HCT116 (cell line): ENCODE measurements around the gene WASF2. TPM values are rescaled to one million over a fixed set of nuclear protein-coding genes. Genes with fewer than 3 reads are reported as not detected.
A peak's percentile ranks its signal among the peaks of the same experiment; 100 is the strongest.

Experiments used
- ATAC-seq: fragments of 200-7000 bp; cut with Tn5 transposase; 2 replicates; pipeline ENCODE4 v1.9.1; 2020; ENCODE audit warnings: mild to moderate bottlenecking, moderate library complexity
- BruUV-seq: library from RNA; stranded (reverse); fragments of 400-500 nt; replicated peaks from 2 replicates; lab custom pipeline; 2021; lab: Mats Ljungman, UMichigan
- CTCF ChIA-PET: fragments of 300-600 bp; sonication (Branson Sonifier 250); formaldehyde crosslinking; loops from one replicate; lab custom pipeline; 2021; ENCODE audit warnings: antibody characterized with exemption; lab: Charles Lee
- POLR2A ChIA-PET: fragments of 300-600, 350-600 bp; sonication (Branson Sonifier 250); formaldehyde crosslinking; loops from one replicate; lab custom pipeline; 2021; ENCODE audit warnings: antibody characterized with exemption; lab: Charles Lee
- RAD21 ChIA-PET, 2 experiments: fragments of 300-600 bp; sonication (Branson Sonifier 250); formaldehyde crosslinking; loops; one replicate each; lab custom pipeline; 2023; ENCODE audit warnings: low total read pairs in 2 of 2; ENCODE audit not compliant: uncharacterized antibody in 2 of 2, unreplicated experiment in 2 of 2, low non-redundant PET in 1 of 2; lab: Charles Lee
- DNase-seq: peaks from one replicate; pipeline ENCODE4 v3.0.0-alpha.2; 2010; ENCODE audit warnings: low read depth, low spot score
- H2AFZ ChIP-seq: fragments of 200-600 bp; shearing (Covaris generic), sonication (generic); 2 replicates; pipeline ENCODE4 v1.6.1; 2017; ENCODE audit warnings: low read depth, mixed run types, mixed read lengths, antibody characterized with exemption, low read length; ENCODE audit not compliant: poor library complexity, severe bottlenecking
- H3K27ac ChIP-seq: 2 replicates; pipeline ENCODE4 v1.5.1; 2012; ENCODE audit warnings: low read depth, low read length
- H3K27me3 ChIP-seq: fragments of 200-600 bp; sonication (generic); 2 replicates; pipeline ENCODE4 v1.6.1; 2016; ENCODE audit warnings: mixed run types, low read length, mixed read lengths; ENCODE audit not compliant: insufficient read depth
- H3K36me3 ChIP-seq, 2 experiments: fragments of 200-500 bp in 1 of 2; fragments of 200-600 bp in 1 of 2; sonication (Bioruptor generic) in 1 of 2; sonication (generic) in 1 of 2; 2 replicates each; pipeline versions ENCODE4 v1.5.1 to v1.6.1; 2014 to 2016; ENCODE audit warnings: low read length in 2 of 2, inconsistent platforms in 1 of 2, mixed read lengths in 1 of 2, mixed run types in 1 of 2; ENCODE audit not compliant: insufficient read depth in 2 of 2, control insufficient read depth in 1 of 2
- H3K4me1 ChIP-seq, 2 experiments: fragments of 200-600 bp in 1 of 2; sonication (generic) in 1 of 2; 2 replicates each; pipeline versions ENCODE4 v1.5.1 to v1.6.1; 2012 to 2017; ENCODE audit warnings: low read length in 2 of 2, inconsistent platforms in 1 of 2, mild to moderate bottlenecking in 1 of 2, mixed read lengths in 1 of 2, mixed run types in 1 of 2, moderate library complexity in 1 of 2; ENCODE audit not compliant: insufficient read depth in 2 of 2, control insufficient read depth in 1 of 2
- H3K4me2 ChIP-seq: fragments of 200-600 bp; sonication (generic); 2 replicates; pipeline ENCODE4 v1.6.1; 2017; ENCODE audit warnings: mixed run types, low read length, mixed read lengths
- H3K4me3 ChIP-seq, 2 experiments: fragments of 200-600 bp in 1 of 2; sonication (generic) in 1 of 2; replicated peaks in 1 of 2; 2 replicates each; pipeline ENCODE4 v1.5.1; 2011 to 2016; ENCODE audit warnings: low read length in 2 of 2, control low read depth in 1 of 2, low read depth in 1 of 2, mild to moderate bottlenecking in 1 of 2, mixed read lengths in 1 of 2, mixed run types in 1 of 2
- H3K79me2 ChIP-seq: fragments of 200-600 bp; sonication (generic); 2 replicates; pipeline ENCODE4 v1.6.1; 2017; ENCODE audit warnings: mild to moderate bottlenecking, mixed run types, low read length, moderate library complexity, mixed read lengths; ENCODE audit not compliant: insufficient read depth
- H3K9ac ChIP-seq: fragments of 200-600 bp; sonication (generic); 2 replicates; pipeline ENCODE4 v1.6.1; 2016; ENCODE audit warnings: low read length, mixed read lengths
- H3K9me2 ChIP-seq: fragments of 200-600 bp; sonication (generic), shearing (Covaris generic); 2 replicates; pipeline ENCODE4 v1.6.1; 2017; ENCODE audit warnings: mixed run types, mild to moderate bottlenecking, moderate library complexity; ENCODE audit not compliant: insufficient read depth
- H3K9me3 ChIP-seq, 2 experiments: fragments of 200-500 bp in 1 of 2; fragments of 200-600 bp in 1 of 2; sonication (Bioruptor generic) in 1 of 2; sonication (generic) in 1 of 2; 2 replicates each; pipeline ENCODE4 v1.6.1; 2014 to 2017; ENCODE audit warnings: low read length in 2 of 2, mixed read lengths in 2 of 2, inconsistent platforms in 1 of 2, low read depth in 1 of 2, mild to moderate bottlenecking in 1 of 2, mixed run types in 1 of 2, moderate library complexity in 1 of 2; ENCODE audit not compliant: control insufficient read depth in 1 of 2, insufficient read depth in 1 of 2
- H4K20me1 ChIP-seq: fragments of 200-600 bp; sonication (generic), shearing (Covaris generic); 2 replicates; pipeline ENCODE4 v1.6.1; 2017; ENCODE audit warnings: mixed run types, mild to moderate bottlenecking, moderate library complexity; ENCODE audit not compliant: insufficient read depth
- ATF3 ChIP-seq: IDR thresholded peaks from 2 replicates; pipeline ENCODE4 v1.6.1; 2012
- CEBPB ChIP-seq: IDR thresholded peaks from 2 replicates; pipeline ENCODE4 v1.6.1; 2012; ENCODE audit warnings: low read depth
- ELF1 ChIP-seq: IDR thresholded peaks from 2 replicates; pipeline ENCODE4 v1.6.1; 2012; ENCODE audit warnings: low read depth, borderline replicate concordance
- FOSL1 ChIP-seq: IDR thresholded peaks from 2 replicates; pipeline ENCODE4 v1.6.1; 2012; ENCODE audit warnings: low read depth
- POLR2A ChIP-seq: IDR thresholded peaks from 2 replicates; pipeline ENCODE4 v1.7.0; 2011; ENCODE audit warnings: borderline replicate concordance; ENCODE audit not compliant: insufficient read depth, insufficient read length; ENCODE audit errors: extremely low read depth
- POLR2AphosphoS5 ChIP-seq: IDR thresholded peaks from 2 replicates; pipeline ENCODE4 v1.6.1; 2011; ENCODE audit warnings: mild to moderate bottlenecking, low read depth, low read length, moderate library complexity
- RAD21 ChIP-seq: IDR thresholded peaks from 2 replicates; pipeline ENCODE4 v1.6.1; 2012; ENCODE audit warnings: low read depth, mild to moderate bottlenecking
- SIN3A ChIP-seq: IDR thresholded peaks from 2 replicates; pipeline ENCODE4 v1.6.1; 2012; ENCODE audit warnings: low read depth
- SP1 ChIP-seq: IDR thresholded peaks from 2 replicates; pipeline ENCODE4 v1.6.1; 2012; ENCODE audit warnings: low read depth
- TCF7L2 ChIP-seq: IDR thresholded peaks from 2 replicates; pipeline ENCODE4 v1.7.0; 2011; ENCODE audit warnings: borderline replicate concordance, inconsistent platforms; ENCODE audit not compliant: insufficient read depth, insufficient read length; ENCODE audit errors: extremely low read depth
- YY1 ChIP-seq: IDR thresholded peaks from 2 replicates; pipeline ENCODE4 v1.6.1; 2011; ENCODE audit warnings: low read length, low read depth, moderate library complexity, mild to moderate bottlenecking; ENCODE audit not compliant: insufficient replicate concordance; ENCODE audit errors: extremely low read depth
- ZBTB33 ChIP-seq: IDR thresholded peaks from 2 replicates; pipeline ENCODE4 v1.6.1; 2011; ENCODE audit warnings: mild to moderate bottlenecking, low read length, moderate library complexity; ENCODE audit not compliant: insufficient replicate concordance; ENCODE audit errors: extremely low read depth
- ZFX ChIP-seq: fragments of 450-650 bp; IDR thresholded peaks from 2 replicates; pipeline ENCODE4 v1.6.1; 2017
- ZNF274 ChIP-seq: fragments of 200-500 bp; sonication (Bioruptor generic); IDR thresholded peaks from 2 replicates; pipeline ENCODE4 v1.6.1; 2014; ENCODE audit warnings: mild to moderate bottlenecking, low read depth, low read length, inconsistent platforms
- intact Hi-C: fragments of 100-400 bp; cut with micrococcal nuclease; formaldehyde crosslinking; loops from 2 replicates; pipeline ENCODE4 v1.10.0; 2022
- total RNA-seq: library from RNA; stranded (reverse); gene quantifications from one replicate; pipeline ENCODE4 v1.2.1, GENCODE V29; 2021; ENCODE audit not compliant: unreplicated experiment

WASF2 gene
- total RNA-seq, 1 experiment from 2014 or later: 111 TPM

GRCh38 chr1:27527890-27528817 is 38.2 kb upstream of the WASF2 start:
- intact Hi-C loops: no loop called here
- ATAC-seq: peak; percentile 80
- BruUV-seq: TSS peak; percentile 84
- peaks cover 40 to 80% of the 10 kb centered on the region in 2 experiments for H3K4me1 ChIP-seq
- peak overlapping the region; percentile 84 for H3K4me2 ChIP-seq
- RAD21 ChIA-PET: no interaction called here
- peak overlapping the region; percentile 76 for H3K9ac ChIP-seq
- H2AFZ ChIP-seq: no peak overlapping the region
- H3K27me3 ChIP-seq: no peaks in the 10 kb centered on the region
- H3K9me3 ChIP-seq: no peaks in the 10 kb centered on the region
- no peaks in the 10 kb centered on the region for H3K9me2 ChIP-seq
- H4K20me1 ChIP-seq: no peaks in the 10 kb centered on the region
- H3K27ac ChIP-seq: peak overlapping the region; percentile 89
- H3K36me3 ChIP-seq: no peaks in the 10 kb centered on the region
- no peaks in the 10 kb centered on the region for H3K79me2 ChIP-seq
- peak; percentile 18 for TF ChIP-seq ZBTB33
- peak; percentile 70 for TF ChIP-seq YY1
- TF ChIP-seq ELF1: no peak
- peak; percentile 86; the same call in 1 of the 2 replicates for TF ChIP-seq ZFX
- TF ChIP-seq SIN3A: no peak
- TF ChIP-seq ZNF274: no peak
- no peak for TF ChIP-seq ATF3
- peak; percentile 35 for TF ChIP-seq POLR2A
- no peak for TF ChIP-seq SP1
- TF ChIP-seq CEBPB: no peak
- peak; percentile 81 for TF ChIP-seq POLR2AphosphoS5
- TF ChIP-seq TCF7L2: peak; percentile 87
- TF ChIP-seq RAD21: no peak
- no peak for TF ChIP-seq FOSL1
- POLR2A ChIA-PET: no interaction called here
- peak overlapping the region; percentile 57 to 59 for H3K4me3 ChIP-seq
- no peak for DNase-seq
- CTCF ChIA-PET: interaction anchor here (1.2 kb wide), 1 partner anchor 29 kb away, joined by 5 read pairs; no protein-coding TSS in a partner anchor
